Upper lobe of left lung (tissue), 4 donors: ENCODE results near the gene INPP5K.

ENCODE experiments used
- CTCF ChIP-seq, 6 experiments: fragments of 450-650 bp in 4 of 6; fragments of 200-600 bp in 2 of 6; sonication (generic) in 2 of 6; IDR thresholded peaks; one replicate each; pipeline ENCODE4 v1.5.1; 2016 to 2019; ENCODE audit warnings: antibody characterized with exemption in 6 of 6
- EP300 ChIP-seq, 4 donors: sonication (generic); formaldehyde crosslinking; IDR thresholded peaks; one replicate each; pipeline ENCODE4 v1.5.1; 2017; ENCODE audit warnings: antibody characterized with exemption in 4 of 4, control low read depth in 2 of 4
- POLR2A ChIP-seq, 4 donors: fragments of 450-650 bp; IDR thresholded peaks; one replicate each; pipeline ENCODE4 v1.5.1; 2016 to 2017; ENCODE audit warnings: antibody characterized with exemption in 4 of 4, mild to moderate bottlenecking in 2 of 4
- POLR2AphosphoS5 ChIP-seq, 2 donors: sonication (generic); formaldehyde crosslinking; IDR thresholded peaks; one replicate each; pipeline ENCODE4 v1.5.1; 2017; ENCODE audit warnings: antibody characterized with exemption in 2 of 2

GRCh38 chr17:1446201-1446600 is 70.2 kb downstream of the INPP5K start:
- no peak for TF ChIP-seq CTCF (IDR thresholded peaks at IDR 0.05)
- TF ChIP-seq EP300 (IDR thresholded peaks at IDR 0.05), result no peak
- no peak for TF ChIP-seq POLR2A (IDR thresholded peaks at IDR 0.05)
- no peak for TF ChIP-seq POLR2AphosphoS5 (IDR thresholded peaks at IDR 0.05)
